ENCODE measurements around the gene F11R. TPM values are rescaled to one million over a fixed set of nuclear protein-coding genes. Genes with fewer than 3 reads are reported as not detected.

F11R gene
- total and polyA plus RNA-seq, 2 of the 4 experiments (the other 2 are of a cell fraction): 0.79 to 2.2 TPM

GRCh38 chr1:160950657-160951056 is 70.3 kb downstream of the F11R start:
- BruUV-seq (replicated peaks): no TSS peak
- Histone ChIP-seq H3K79me1 (ENCODE audit: low read depth in 1 of 2, low read length in 2 of 2) (no peaks in the 10 kb centered on the region), H2AK5ac (ENCODE audit: low read depth, low read length) (no peak overlapping the region), H2BK20ac (ENCODE audit: low read depth, low read length) (no peak overlapping the region), H3K56ac (ENCODE audit: extremely low read depth, insufficient read depth, low read length) (no peak overlapping the region), H3K14ac (replicated peaks; ENCODE audit: low read depth, low read length) (no peak overlapping the region), H3K4me3 (ENCODE audit: insufficient read depth, low read depth, low read length) (no peak overlapping the region), H4K8ac (ENCODE audit: low read depth in 2 of 2, low read length in 2 of 2) (no peak overlapping the region), H3K9ac (ENCODE audit: low read depth, low read length) (no peak overlapping the region), H2AK9ac (replicated peaks; ENCODE audit: low read depth, low read length, poor library complexity) (no peak overlapping the region), H3K4ac (ENCODE audit: low read depth, low read length) (no peak overlapping the region), H3K27me3 (ENCODE audit: control insufficient read depth, insufficient read depth, low read length) (peaks cover 4% of the 10 kb centered on the region; the same call in 1 of the 2 replicates), H2BK120ac (ENCODE audit: low read depth, low read length) (no peak overlapping the region), H4K20me1 (ENCODE audit: insufficient read depth, low read length) (no peaks in the 10 kb centered on the region), H3K27ac (ENCODE audit: insufficient read depth, low read length) (no peak overlapping the region), H3K9me1 (ENCODE audit: insufficient read depth, low read length) (no peaks in the 10 kb centered on the region), H3K4me1 (ENCODE audit: control insufficient read depth, insufficient read depth, low read length) (no peaks in the 10 kb centered on the region), H4K91ac (ENCODE audit: insufficient read depth, low read depth, low read length) (no peak overlapping the region), H2AFZ (replicated peaks; ENCODE audit: low read length, poor library complexity) (no peak overlapping the region), H3K36me3 (ENCODE audit: control insufficient read depth, insufficient read depth, low read length) (no peaks in the 10 kb centered on the region), H3K18ac (ENCODE audit: low read depth, low read length) (no peak overlapping the region), H2BK15ac (ENCODE audit: low read depth, low read length) (no peak overlapping the region), H3K4me2 (ENCODE audit: low read depth, low read length) (no peak overlapping the region), H2BK5ac (ENCODE audit: low read depth, low read length, poor library complexity, severe bottlenecking) (no peak overlapping the region), H3K23ac (ENCODE audit: low read depth, low read length) (no peak overlapping the region), H4K5ac (ENCODE audit: low read depth, low read length) (no peak overlapping the region), H3K9me3 (ENCODE audit: control insufficient read depth, insufficient read depth, low read length) (no peaks in the 10 kb centered on the region)
- dilution Hi-C loops (cut with HindIII; ENCODE audit: low sequenced_read_pairs, unreplicated experiment): no loop called here
- WGBS, 2 experiments (ENCODE audit: extremely low coverage in 2 of 2, insufficient read length in 1 of 2): no CpG with 5 or more reads among the region's 3 CpGs
- ChIA-PET CTCF (no interaction called here), POLR2A (ENCODE audit: unreplicated experiment) (no interaction called here)
- intact Hi-C loops (cut with micrococcal nuclease): loop anchor here (1.0 to 2.0 kb wide), 3 partner anchors 115 to 276 kb away; no protein-coding TSS in a partner anchor
- in situ Hi-C loops (cut with MboI; ENCODE audit: low sequenced_read_pairs): no loop called here
- DNase-seq (no peak), ATAC-seq (ENCODE audit: low read depth) (no peak)
- TF ChIP-seq BHLHE40 (IDR thresholded peaks at IDR 0.05; ENCODE audit: low read depth, low read length) (no peak), CEBPB (IDR thresholded peaks at IDR 0.05; ENCODE audit: low read depth, low read length) (no peak), RFX5 (IDR thresholded peaks at IDR 0.05; ENCODE audit: low read depth, low read length) (no peak), USF2 (IDR thresholded peaks at IDR 0.05; ENCODE audit: low read depth, low read length) (no peak), MXI1 (IDR thresholded peaks at IDR 0.05; ENCODE audit: borderline replicate concordance, low read depth, low read length) (no peak), SMC3 (IDR thresholded peaks at IDR 0.05; ENCODE audit: low read depth, low read length) (no peak), MAFK (IDR thresholded peaks at IDR 0.05; ENCODE audit: low read depth, low read length) (no peak), FOS (IDR thresholded peaks at IDR 0.05; ENCODE audit: low read depth, low read length) (no peak), RAD21 (IDR thresholded peaks at IDR 0.05; ENCODE audit: low read length) (no peak)

Data from IMR-90 (cell line).